VCaP (cell line): ENCODE results near the gene SLC12A6.
A peak's percentile ranks its signal among the peaks of the same experiment; 100 is the strongest.
"Not testable (repeated sequence)": the region's sequence is repeated elsewhere in the genome, so short reads cannot be mapped to it uniquely, and the experiment has no call there.

ENCODE experiments used
- H3K27ac ChIP-seq: fragments of 450-650 bp; 2 replicates; pipeline ENCODE4 v1.5.1; 2017
- TF ChIP-seq, protein P1 (sequence below): fragments of 450-650 bp; conservative IDR thresholded peaks from 2 replicates; pipeline ENCODE4 v1.5.1; 2017; ENCODE audit warnings: mild to moderate bottlenecking, moderate library complexity

SLC12A6 gene

DNA sequence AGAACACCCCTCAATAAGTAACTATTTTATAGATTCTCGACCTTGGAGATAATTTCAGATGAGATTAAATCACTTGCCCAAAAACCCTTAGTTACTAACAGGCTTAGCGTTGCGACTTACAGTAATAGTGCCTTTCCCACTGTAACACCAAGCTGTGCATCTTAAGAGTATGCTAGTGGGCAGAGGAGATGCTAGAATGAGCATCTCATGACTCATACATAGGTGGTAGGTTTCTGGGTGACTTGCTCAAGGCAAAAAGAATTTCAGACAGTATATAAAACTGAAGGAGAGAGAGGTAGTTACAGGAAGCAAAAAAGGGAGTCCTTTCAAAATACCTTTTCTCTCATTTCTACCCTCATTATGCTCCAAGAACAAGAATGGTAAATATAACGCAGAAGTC is 131.6 kb downstream of the SLC12A6 start:
- TF ChIP-seq, protein P1, sequence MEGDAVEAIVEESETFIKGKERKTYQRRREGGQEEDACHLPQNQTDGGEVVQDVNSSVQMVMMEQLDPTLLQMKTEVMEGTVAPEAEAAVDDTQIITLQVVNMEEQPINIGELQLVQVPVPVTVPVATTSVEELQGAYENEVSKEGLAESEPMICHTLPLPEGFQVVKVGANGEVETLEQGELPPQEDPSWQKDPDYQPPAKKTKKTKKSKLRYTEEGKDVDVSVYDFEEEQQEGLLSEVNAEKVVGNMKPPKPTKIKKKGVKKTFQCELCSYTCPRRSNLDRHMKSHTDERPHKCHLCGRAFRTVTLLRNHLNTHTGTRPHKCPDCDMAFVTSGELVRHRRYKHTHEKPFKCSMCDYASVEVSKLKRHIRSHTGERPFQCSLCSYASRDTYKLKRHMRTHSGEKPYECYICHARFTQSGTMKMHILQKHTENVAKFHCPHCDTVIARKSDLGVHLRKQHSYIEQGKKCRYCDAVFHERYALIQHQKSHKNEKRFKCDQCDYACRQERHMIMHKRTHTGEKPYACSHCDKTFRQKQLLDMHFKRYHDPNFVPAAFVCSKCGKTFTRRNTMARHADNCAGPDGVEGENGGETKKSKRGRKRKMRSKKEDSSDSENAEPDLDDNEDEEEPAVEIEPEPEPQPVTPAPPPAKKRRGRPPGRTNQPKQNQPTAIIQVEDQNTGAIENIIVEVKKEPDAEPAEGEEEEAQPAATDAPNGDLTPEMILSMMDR: no peak

DNA sequence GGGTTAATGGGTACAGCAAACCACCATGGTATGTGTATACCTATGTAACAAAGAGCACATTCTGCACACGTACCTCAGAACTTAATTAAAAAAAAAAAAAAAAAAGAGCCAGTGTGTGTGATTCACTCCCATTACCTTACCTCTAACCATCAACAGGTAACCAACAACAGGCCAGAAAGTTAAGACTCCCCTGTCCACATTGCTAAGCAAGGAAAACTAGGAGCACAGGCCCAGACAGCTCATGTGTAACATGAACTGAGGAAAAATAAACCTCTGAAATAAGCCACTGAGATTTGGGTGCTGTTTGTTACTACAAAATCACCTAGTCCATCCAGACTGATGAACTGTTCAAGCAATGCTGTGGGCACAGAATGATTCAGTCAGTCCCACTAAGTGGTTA is 133.6 kb downstream of the SLC12A6 start:
- TF ChIP-seq, protein P1: no peak
- no peak overlapping the region for H3K27ac ChIP-seq

More for the DNA sequence above, 131.6 kb downstream of the SLC12A6 start:
- H3K27ac ChIP-seq: no peak overlapping the region

DNA sequence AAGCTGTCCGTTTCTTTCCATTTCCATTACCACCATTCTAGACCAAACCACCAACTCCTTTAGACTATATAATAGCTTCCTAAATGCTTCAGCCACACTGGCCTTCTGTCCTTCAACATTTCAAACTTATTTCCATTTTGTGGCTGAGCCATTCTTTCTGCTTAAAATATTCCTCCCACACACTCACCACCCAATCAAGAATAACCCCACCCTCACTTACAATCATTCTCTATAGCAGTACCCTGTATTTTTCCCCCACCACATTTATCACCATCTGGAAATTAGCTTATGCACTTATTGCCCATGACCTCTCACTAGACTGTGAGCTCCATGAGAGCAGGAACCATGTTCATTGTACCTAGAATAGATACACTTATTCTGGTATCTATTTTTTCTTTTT is 134.3 kb downstream of the SLC12A6 start:
- TF ChIP-seq, protein P1: no peak
- no peak overlapping the region for H3K27ac ChIP-seq

DNA sequence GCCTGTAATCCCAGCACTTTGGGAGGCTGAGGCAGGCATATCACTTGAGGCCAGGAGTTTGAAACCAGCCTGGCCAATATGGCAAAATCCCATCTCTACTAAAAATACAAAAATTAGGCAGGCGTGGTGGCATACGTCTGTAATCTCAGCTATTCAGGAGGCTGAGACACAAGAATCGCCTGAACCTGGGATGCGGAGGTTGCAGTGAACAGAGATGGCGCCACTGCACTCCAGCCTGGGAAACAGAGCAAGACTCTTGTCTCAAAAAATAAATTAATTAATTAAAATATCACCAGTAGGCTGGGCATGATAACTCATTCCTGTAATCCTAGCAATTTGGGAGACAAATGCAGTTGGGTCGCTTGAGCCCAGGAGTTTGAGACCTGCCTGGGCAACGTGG is 144.3 kb downstream of the SLC12A6 start:
- not testable (repeated sequence) for H3K27ac ChIP-seq
- TF ChIP-seq, protein P1: peak; percentile 13; the same call in 1 of the 2 replicates

DNA sequence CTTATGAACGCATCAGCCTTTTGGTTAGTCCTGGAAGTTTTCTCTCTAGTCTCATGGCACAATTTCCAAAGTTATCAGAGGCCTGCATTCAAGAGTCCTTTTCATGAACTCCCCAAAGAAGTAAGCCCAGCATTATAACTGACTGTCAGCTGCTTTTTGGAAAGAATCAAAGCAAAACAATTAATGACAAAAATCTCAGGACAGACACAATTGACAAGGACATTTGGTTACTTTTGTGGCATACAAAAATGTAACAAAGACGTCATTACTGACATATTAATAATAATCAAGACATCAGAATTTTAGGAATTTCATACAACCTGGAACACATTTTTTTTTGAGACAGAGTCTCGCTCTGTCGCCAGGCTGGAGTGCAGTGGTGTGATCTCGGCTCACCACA is 148.9 kb downstream of the SLC12A6 start:
- H3K27ac ChIP-seq: peak overlapping the region; percentile 85
- TF ChIP-seq, protein P1: no peak

DNA sequence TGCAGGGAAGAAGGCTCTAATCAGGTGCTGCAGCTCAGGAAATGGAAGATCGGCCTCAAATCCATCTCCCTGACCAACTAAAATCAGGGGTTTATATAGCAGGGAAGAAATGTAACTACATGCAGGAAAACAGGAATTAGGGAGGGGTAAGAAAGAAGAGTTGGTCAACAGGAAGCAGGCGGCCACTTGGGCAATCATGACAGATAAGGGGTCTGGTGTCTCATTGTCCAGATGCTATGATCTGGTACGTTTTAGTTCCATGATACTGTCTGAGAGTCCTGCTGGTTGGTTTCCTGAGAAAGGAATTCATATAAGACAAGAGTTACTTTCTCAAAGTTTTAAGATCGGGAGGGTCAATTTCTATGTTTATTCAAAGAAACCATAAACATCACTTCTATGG is 151.9 kb downstream of the SLC12A6 start:
- TF ChIP-seq, protein P1: no peak
- H3K27ac ChIP-seq: no peak overlapping the region

DNA sequence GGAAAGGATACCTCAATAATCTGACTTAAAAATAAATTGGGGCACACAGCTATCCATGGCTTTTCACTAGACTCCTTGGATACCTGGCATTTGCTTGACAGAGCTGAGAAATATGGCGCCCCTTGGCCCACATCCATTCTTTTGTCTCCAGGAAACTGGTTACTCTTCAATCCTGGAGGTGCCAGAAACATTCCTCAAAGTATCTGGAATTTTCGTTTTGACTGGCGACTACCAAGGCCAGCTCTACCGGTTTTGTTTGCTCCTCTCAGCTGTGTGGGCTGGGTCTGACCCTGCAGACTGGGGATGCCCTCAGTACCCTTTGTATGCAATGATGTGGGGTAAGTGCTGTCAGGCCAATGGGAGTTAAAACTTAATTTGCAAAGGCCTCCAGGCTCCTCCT is 154.6 kb downstream of the SLC12A6 start:
- TF ChIP-seq, protein P1: no peak
- no peak overlapping the region for H3K27ac ChIP-seq
